ENCODE results near the gene KCNN3. TPM values are rescaled to one million over a fixed set of nuclear protein-coding genes. Genes with fewer than 3 reads are reported as not detected.

The KCNN3 gene
- total RNA-seq, 4 donors from 2014 or later = 0.24 to 2.4 (median 0.95) TPM

DNA sequence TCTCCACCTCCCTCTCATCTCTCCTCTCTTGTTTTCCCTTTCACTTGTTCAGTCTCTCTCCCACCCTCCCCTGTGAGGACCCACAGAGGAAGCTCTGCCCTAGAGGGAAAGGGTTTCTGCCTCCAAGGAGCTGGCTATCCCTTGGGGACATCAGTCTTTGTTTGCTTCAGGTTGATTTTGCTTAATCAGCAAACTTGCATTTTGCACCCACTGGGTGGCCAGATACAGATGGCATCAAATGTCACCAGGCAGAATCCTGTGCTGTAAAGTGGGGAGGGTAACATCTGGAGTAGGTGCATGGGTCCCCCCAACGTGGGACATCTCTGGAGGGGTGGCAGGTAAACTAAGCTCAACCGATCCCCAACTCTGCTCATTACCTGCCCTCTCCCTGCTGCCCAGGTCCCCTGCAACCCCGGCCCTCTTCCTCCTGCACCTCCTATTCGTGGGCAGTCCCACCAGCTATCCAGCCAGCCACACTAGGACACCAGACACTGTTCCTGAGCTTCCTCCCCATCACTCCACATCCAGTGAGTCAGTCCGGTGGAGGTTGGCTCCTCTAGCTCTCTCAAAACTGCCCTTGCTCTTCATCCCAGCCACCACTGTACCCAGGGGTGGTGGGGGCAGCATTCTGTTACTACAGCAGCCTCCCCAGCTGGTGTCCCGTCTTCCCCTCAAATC lies 123.3 kb downstream of the KCNN3 start:
- ATAC-seq (ENCODE audit: low FRiP score) (no peak), DNase-seq (ENCODE audit: low spot score) (no peak)
- TF ChIP-seq, protein P1, sequence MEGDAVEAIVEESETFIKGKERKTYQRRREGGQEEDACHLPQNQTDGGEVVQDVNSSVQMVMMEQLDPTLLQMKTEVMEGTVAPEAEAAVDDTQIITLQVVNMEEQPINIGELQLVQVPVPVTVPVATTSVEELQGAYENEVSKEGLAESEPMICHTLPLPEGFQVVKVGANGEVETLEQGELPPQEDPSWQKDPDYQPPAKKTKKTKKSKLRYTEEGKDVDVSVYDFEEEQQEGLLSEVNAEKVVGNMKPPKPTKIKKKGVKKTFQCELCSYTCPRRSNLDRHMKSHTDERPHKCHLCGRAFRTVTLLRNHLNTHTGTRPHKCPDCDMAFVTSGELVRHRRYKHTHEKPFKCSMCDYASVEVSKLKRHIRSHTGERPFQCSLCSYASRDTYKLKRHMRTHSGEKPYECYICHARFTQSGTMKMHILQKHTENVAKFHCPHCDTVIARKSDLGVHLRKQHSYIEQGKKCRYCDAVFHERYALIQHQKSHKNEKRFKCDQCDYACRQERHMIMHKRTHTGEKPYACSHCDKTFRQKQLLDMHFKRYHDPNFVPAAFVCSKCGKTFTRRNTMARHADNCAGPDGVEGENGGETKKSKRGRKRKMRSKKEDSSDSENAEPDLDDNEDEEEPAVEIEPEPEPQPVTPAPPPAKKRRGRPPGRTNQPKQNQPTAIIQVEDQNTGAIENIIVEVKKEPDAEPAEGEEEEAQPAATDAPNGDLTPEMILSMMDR (IDR thresholded peaks at IDR 0.05) = no peak

DNA sequence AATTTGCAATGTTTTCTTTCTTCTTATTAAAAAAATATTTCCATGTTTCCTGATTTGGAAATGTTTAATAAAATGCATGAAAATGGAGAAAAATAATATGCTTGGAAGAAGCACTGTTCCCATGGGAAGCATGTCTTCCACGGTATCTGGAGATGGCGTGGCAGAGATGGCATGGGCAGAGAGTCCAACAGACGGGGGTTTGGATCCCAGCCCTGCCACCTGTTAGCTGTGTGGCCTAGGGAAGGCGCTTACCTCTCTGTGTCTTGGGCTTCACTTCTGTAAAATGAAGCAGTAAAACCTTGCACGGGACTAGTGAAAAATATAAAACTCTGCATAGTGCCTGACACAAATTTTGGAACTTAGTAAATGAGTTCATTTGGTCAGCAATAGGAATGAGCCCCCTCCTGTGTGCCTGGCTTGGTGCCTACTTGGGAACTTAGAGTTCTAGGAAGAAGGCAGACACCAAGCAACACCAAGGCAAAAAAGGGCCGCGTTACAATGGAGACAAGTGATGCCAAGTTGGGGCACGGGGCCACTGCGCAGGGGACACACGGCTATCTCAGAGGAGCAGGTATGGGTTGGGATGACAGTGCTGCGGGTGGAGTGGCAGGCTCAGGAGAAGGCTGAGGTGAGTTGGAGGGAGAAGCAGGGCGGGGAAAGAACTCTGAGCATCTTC lies 124.2 kb downstream of the KCNN3 start:
- DNase-seq (ENCODE audit: low spot score) (no peak), ATAC-seq (ENCODE audit: low FRiP score) (no peak)
- TF ChIP-seq, protein P1 (IDR thresholded peaks at IDR 0.05) = no peak

DNA sequence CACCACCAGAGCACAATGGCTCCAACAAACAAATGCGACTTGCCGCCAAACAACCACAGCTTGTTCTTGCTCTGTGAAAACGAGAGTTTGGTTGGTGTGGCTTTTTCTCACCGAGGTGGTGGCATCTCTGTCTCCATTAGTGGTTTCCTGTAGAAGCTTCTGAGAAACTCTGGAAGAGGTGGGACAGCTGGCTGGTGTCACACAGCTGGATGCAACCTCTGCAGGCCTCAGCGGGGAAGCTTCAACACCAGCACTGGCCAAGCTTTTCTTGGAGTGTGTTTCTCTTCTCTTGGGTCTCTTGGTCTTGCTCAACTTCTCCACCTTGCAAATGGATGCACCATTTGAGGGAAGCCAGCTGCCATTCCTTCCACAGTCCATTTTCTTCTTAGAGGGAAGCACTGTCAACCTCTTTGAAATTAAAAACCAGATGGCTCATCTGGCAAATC lies 124.8 kb downstream of the KCNN3 start:
- TF ChIP-seq, protein P1 (IDR thresholded peaks at IDR 0.05) = no peak
- ATAC-seq (ENCODE audit: low FRiP score) = no peak
- no peak for DNase-seq (ENCODE audit: low spot score)

DNA sequence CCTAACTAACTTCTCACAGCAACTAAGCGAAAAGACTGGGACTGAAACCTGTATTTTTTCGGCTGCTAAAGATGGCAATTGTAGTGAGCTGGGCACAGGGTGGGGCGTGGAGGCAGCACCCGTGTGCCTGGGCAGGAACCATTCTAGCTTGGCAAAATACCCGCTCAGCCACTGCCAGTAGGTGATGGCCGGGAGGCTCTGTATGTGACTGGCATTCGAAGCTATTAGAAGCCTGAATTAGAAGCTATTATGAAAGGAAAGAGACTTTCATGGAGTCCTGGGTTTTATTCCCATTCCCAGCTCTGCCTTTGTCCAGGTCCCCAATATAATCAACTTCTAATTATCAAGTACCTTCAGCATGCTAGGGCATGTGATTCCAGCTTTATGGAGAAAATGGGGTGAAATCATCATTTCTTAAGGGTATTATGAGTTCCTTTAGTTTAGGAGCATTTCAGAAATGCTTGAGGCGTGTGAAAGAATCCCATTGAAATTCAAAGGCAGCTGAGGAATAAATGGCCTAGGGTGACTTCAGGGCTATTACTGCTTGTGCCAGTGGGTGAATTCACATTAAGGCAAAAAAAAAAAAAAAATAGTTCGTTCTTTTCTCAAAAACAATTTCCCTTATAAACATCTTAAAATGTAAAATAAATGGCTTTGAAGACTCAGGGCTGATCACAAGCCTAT lies 125.6 kb downstream of the KCNN3 start:
- DNase-seq (ENCODE audit: low spot score) (no peak), ATAC-seq (ENCODE audit: low FRiP score) (no peak)
- TF ChIP-seq, protein P1 (IDR thresholded peaks at IDR 0.05) = no peak

DNA sequence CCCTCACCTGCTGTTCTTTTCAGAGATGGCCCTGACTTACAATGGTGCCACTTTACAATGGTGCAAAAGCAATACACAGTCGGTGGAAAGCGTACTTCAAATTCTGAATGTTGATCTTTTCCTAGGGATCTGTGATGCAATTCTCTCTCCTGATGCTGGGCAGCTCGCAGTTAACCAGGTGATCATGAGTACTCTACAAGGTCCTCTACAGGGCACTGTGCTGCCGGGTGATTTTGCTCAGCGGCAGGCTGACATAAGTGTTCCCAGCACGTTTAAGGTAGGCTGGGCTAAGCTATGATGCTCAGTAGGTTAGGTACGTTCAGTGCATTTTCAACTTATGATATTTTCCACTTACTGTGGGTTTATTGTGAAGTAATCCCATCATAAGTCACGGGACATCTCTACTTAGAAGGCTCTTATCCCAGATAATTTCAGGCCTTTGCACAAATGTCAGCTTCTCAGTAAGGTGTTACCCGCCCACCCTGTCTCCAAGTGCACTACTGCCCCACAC lies 126.5 kb downstream of the KCNN3 start:
- TF ChIP-seq, protein P1 (IDR thresholded peaks at IDR 0.05) = no peak
- no peak for DNase-seq (ENCODE audit: low spot score)
- ATAC-seq (ENCODE audit: low FRiP score) = no peak

DNA sequence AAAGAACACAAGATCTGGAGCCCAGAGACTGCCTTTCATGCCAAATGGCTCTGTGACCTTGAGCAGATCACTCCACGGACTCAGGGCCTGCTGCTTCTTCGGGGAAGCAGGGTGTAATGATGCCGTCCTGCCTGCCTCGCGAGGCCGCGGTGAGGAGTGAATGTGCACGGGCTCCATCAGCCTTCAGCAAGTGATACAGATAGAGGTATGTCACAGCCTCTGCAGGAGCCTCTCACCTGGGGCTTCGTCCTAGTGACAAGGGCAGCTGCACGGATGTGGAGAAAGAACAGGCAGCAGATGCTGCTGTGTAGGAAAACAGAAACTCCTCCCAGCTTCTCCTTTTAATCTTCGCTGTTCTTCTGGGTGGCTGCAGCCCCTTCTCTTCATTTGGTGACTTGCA lies 127.5 kb downstream of the KCNN3 start:
- DNase-seq (ENCODE audit: low spot score) (no peak), ATAC-seq (ENCODE audit: low FRiP score) (no peak)
- TF ChIP-seq, protein P1 (IDR thresholded peaks at IDR 0.05) = no peak
